Lower leg skin (tissue), 4 donors: ENCODE measurements around the gene ODAD4. TPM values are rescaled to one million over a fixed set of nuclear protein-coding genes. Genes with fewer than 3 reads are reported as not detected.

ENCODE experiments used
- DNase-seq, 2 donors: peaks; one replicate each; pipeline ENCODE4 v3.0.0-alpha.2; 2019; ENCODE audit warnings: low spot score in 2 of 2
- H3K4me3 ChIP-seq: fragments of 200-600 bp; sonication (generic); 2 replicates; pipeline ENCODE4 v1.5.1; 2017; ENCODE audit warnings: mild to moderate bottlenecking, low read depth; ENCODE audit not compliant: poor library complexity, severe bottlenecking
- POLR2A ChIP-seq, 2 donors: fragments of 450-650 bp; IDR thresholded peaks; one replicate each; pipeline ENCODE4 v1.6.1; 2016 to 2017; ENCODE audit warnings: antibody characterized with exemption in 2 of 2, mild to moderate bottlenecking in 1 of 2, moderate library complexity in 1 of 2
- WGBS, 2 donors: methylation state at CpG; one replicate each; pipeline ENCODE4 v1.1.5; 2018; 5-methylcytosine and 5-hydroxymethylcytosine counted together
- intact Hi-C: fragments of 100-400 bp; cut with DNase I; formaldehyde crosslinking; loops from one replicate; pipeline ENCODE4 v1.15.0; 2023; ENCODE audit warnings: low total_unique reads
- total RNA-seq, 4 donors: library from RNA; depleted of rRNA; stranded (reverse); fragments of >200 nt; gene quantifications; one replicate each; pipeline ENCODE4 v1.1.0, GENCODE V29; 2016
- TF ChIP-seq, protein P1 (sequence below), 3 donors: fragments of 450-650 bp; IDR thresholded peaks; one replicate each; pipeline ENCODE4 v1.5.1; 2016; ENCODE audit warnings: antibody characterized with exemption in 3 of 3, mild to moderate bottlenecking in 3 of 3, moderate library complexity in 2 of 3

Gene ODAD4
- total RNA-seq, 4 donors from 2014 or later: 0.13 to 0.42 (median 0.20) TPM; not detected in 1

- TF ChIP-seq POLR2A (IDR thresholded peaks at IDR 0.05): no peak
- TF ChIP-seq, protein P1, sequence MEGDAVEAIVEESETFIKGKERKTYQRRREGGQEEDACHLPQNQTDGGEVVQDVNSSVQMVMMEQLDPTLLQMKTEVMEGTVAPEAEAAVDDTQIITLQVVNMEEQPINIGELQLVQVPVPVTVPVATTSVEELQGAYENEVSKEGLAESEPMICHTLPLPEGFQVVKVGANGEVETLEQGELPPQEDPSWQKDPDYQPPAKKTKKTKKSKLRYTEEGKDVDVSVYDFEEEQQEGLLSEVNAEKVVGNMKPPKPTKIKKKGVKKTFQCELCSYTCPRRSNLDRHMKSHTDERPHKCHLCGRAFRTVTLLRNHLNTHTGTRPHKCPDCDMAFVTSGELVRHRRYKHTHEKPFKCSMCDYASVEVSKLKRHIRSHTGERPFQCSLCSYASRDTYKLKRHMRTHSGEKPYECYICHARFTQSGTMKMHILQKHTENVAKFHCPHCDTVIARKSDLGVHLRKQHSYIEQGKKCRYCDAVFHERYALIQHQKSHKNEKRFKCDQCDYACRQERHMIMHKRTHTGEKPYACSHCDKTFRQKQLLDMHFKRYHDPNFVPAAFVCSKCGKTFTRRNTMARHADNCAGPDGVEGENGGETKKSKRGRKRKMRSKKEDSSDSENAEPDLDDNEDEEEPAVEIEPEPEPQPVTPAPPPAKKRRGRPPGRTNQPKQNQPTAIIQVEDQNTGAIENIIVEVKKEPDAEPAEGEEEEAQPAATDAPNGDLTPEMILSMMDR (IDR thresholded peaks at IDR 0.05): no peak
- WGBS, 2 donors: 88 to 97% methylated on average over 5 of the region's 5 CpGs
- DNase-seq: no peak
Observed at GRCh38 chr17:41941168-41941567, 10.8 kb downstream of the ODAD4 start.

DNA sequence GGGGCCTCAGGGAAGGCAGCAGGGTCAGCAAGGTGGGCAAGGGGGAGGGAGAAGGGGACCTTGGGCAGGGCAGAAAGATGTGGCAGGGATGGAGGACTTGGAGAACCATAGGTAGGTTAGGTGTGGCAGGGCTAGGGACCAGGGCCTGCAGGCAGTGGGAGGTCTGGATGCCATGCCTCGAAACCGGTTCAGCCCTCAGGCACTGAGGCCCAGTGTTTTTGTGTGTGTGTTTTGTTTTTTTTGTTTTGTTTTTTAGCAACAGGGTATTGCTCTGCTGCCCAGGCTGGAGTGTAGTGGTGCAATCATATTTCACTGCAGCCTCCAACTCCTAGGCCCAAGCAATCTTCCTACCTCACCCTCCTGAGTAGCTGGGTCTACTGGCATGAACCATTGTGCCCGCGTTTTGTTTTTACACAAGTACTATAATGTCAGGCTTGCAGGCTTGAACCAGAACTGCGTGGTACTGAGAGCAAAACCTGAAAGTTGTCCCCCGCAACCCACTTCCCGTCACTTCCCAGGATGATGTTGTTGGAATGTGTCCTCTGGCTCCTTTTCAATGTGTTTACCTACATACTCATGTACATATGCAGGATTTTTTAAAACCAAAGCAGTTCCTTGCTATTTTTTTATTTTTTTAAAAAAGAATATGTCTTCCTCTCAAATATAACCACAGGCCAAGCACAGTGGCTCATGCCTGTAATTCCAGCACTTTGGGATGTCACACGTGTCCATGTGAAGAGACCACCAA lies 12.4 kb downstream of the ODAD4 start:
- TF ChIP-seq POLR2A (IDR thresholded peaks at IDR 0.05): no peak
- TF ChIP-seq, protein P1 (IDR thresholded peaks at IDR 0.05): no peak
- no peak for DNase-seq
- no peak overlapping the region for H3K4me3 ChIP-seq
- intact Hi-C loops: no loop called here
- WGBS, 2 donors: 91 to 94% methylated on average over 8 of the region's 8 CpGs

More at GRCh38 chr17:41941168-41941567, 10.8 kb downstream of the ODAD4 start:
- intact Hi-C loops: no loop called here
- H3K4me3 ChIP-seq: no peak overlapping the region

DNA sequence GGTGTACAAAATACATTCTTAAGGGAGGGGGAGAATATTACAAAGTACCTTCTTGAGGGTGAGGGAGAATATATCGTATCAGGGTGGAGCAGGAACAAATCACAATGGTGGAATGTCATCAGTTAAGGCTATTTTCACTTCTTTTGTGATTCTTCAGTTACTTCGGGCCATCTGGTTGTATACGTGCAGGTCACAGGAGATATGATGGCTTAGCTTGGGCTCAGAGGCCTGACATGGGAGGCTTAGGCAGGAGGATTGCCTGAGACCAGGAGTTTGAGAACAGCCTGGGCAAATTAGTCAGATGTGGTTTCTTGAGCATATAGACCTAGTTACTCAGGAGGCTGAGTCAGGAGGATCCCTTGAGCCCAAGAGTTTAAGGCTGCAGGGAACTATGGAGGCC lies 13.1 kb downstream of the ODAD4 start:
- no peak overlapping the region for H3K4me3 ChIP-seq
- intact Hi-C loops: no loop called here
- 93 to 95% methylated on average over 3 of the region's 3 CpGs for WGBS, 2 donors
- TF ChIP-seq, protein P1 (IDR thresholded peaks at IDR 0.05): no peak
- no peak for TF ChIP-seq POLR2A (IDR thresholded peaks at IDR 0.05)
- DNase-seq: no peak

DNA sequence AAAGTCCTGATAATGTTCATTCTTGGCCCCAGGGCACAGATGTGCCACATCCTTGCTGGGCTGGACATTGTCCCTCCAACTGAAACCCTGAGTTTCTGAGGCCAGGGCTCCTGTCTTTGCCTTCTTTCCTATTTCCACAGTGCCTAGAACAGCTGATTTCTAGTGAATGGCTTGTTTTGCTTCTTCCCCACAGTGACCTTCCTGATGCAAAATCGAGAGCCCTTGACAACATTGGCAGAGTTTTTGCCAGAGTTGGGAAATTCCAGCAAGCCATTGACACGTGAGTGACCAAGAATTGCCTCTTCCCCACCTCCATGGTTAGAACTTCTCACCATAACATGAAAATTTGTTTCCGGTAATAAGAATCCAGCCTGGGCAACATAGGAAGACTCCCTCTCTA lies 14.5 kb downstream of the ODAD4 start:
- TF ChIP-seq POLR2A (IDR thresholded peaks at IDR 0.05): no peak
- TF ChIP-seq, protein P1 (IDR thresholded peaks at IDR 0.05): no peak
- 76 to 80% methylated on average over 3 of the region's 3 CpGs for WGBS, 2 donors
- no peak for DNase-seq
- intact Hi-C loops: no loop called here
- no peak overlapping the region for H3K4me3 ChIP-seq

GRCh38 chr17:41948762-41949460 lies 18.5 kb downstream of the ODAD4 start:
- H3K4me3 ChIP-seq: no peak overlapping the region
- WGBS, 2 donors: 58 to 63% methylated on average over 11 of the region's 11 CpGs
- TF ChIP-seq, protein P1 (IDR thresholded peaks at IDR 0.05): no peak
- TF ChIP-seq POLR2A (IDR thresholded peaks at IDR 0.05): no peak
- no peak for DNase-seq
- intact Hi-C loops: no loop called here
